Heart left ventricle (tissue), 13 donors: ENCODE results near the gene MMP10.

Experiments
- POLR2A ChIP-seq, 2 donors: fragments of 450-650 bp; IDR thresholded peaks; one replicate each; pipeline ENCODE4 v1.6.1; 2017; ENCODE audit warnings: antibody characterized with exemption in 2 of 2, mild to moderate bottlenecking in 2 of 2, moderate library complexity in 2 of 2
- TF ChIP-seq, protein P1 (sequence below), 12 donors: fragments of 200-600 bp; sonication (generic) in 4 of 12; IDR thresholded peaks; one replicate each; pipeline versions ENCODE4 v1.5.0 to v1.8.0; 2018 to 2022; ENCODE audit warnings: antibody characterized with exemption in 12 of 12, mild to moderate bottlenecking in 5 of 12
- donor health status: ischemic (EF 13 %, LVEDD 7.1; RV severe dilation, severe dysfunction).
- donor health status: DM: no; HTN: yes; CAD: no.
- donor health status: DM: no; HTN: no; CAD: no.
- donor health status: ischemic (EF 25% LVEDD 6.9; RV normal size, moderate dysfunction).
- donor health status: ischemic (EF 25% LVEDD 5.7; RV mildly dilated, moderate dysfunction).
- donor health status: ischemic (EF 35%, LVEDD 5.7; RV mildly dilated, moderate dysfunction).
- donor health status: nonischemic (EF 11% LVEDD 7.7; RV severe dilation, severe dysfunction).
- donor health status: DM: yes; HTN: yes; CAD: no.
- donor health status: PGD.
- donor health status: ischemic (EF 29% LVEDD 5.4; RV normal size, mild dysfunction).
- donor health status: nonischemic (EF 23%, LVEDD 6.1; RV moderate dilation, normal function).

DNA sequence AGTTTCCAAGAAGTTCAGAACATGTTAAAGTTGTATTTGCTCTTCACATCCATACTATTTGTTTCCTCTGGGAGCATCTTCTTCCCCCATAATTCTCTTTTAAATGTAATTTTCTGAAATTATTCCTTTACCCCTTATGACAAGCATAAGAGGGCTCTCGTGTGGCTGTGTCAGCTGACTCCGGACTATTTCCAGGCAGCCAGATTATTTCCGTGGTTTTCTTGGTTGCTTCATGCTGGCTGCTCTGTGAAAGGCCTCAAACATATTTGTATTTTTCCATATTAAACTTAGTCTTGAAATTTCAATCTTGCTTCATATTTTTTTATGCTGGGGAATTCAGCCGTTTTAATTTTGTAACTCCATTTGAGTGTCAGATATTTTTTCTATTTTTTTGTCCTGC, 20.3 kb upstream of the MMP10 start:
- TF ChIP-seq, protein P1, sequence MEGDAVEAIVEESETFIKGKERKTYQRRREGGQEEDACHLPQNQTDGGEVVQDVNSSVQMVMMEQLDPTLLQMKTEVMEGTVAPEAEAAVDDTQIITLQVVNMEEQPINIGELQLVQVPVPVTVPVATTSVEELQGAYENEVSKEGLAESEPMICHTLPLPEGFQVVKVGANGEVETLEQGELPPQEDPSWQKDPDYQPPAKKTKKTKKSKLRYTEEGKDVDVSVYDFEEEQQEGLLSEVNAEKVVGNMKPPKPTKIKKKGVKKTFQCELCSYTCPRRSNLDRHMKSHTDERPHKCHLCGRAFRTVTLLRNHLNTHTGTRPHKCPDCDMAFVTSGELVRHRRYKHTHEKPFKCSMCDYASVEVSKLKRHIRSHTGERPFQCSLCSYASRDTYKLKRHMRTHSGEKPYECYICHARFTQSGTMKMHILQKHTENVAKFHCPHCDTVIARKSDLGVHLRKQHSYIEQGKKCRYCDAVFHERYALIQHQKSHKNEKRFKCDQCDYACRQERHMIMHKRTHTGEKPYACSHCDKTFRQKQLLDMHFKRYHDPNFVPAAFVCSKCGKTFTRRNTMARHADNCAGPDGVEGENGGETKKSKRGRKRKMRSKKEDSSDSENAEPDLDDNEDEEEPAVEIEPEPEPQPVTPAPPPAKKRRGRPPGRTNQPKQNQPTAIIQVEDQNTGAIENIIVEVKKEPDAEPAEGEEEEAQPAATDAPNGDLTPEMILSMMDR (IDR thresholded peaks at IDR 0.05), result no peak
- TF ChIP-seq POLR2A (IDR thresholded peaks at IDR 0.05), result no peak
